Esophagus muscularis mucosa (tissue), 4 donors: ENCODE measurements around the gene ATP23. TPM values are rescaled to one million over a fixed set of nuclear protein-coding genes. Genes with fewer than 3 reads are reported as not detected.

Experiments
- DNase-seq: peaks from one replicate; pipeline ENCODE4 v3.0.0-alpha.2; 2017; ENCODE audit errors: extremely low spot score
- H3K27ac ChIP-seq, 4 donors: fragments of 200-600 bp; sonication (generic); replicated peaks in 1 of 4; 1 replicate in 3 of 4; 2 replicates in 1 of 4; pipeline ENCODE4 v1.5.1; 2016 to 2019; ENCODE audit warnings: mild to moderate bottlenecking in 1 of 4
- H3K27me3 ChIP-seq, 4 donors: fragments of 200-600 bp; sonication (generic); one replicate each; pipeline versions ENCODE4 v1.5.1 to v1.6.0; 2016 to 2019
- H3K36me3 ChIP-seq, 4 donors: fragments of 200-600 bp; sonication (generic); one replicate each; pipeline ENCODE4 v1.5.1; 2016 to 2019
- H3K4me1 ChIP-seq, 4 donors: fragments of 200-600 bp; sonication (generic); one replicate each; pipeline ENCODE4 v1.5.1; 2016 to 2019
- H3K4me3 ChIP-seq, 4 donors: fragments of 200-600 bp; sonication (generic); 1 replicate in 2 of 4; 2 replicates in 2 of 4; pipeline ENCODE4 v1.5.1; 2016 to 2019; ENCODE audit warnings: mild to moderate bottlenecking in 4 of 4, moderate library complexity in 1 of 4
- H3K9me3 ChIP-seq, 4 donors: fragments of 200-600 bp; sonication (generic); 1 replicate in 3 of 4; 2 replicates in 1 of 4; pipeline ENCODE4 v1.5.1; 2016 to 2019
- CTCF ChIP-seq, 3 experiments: fragments of 200-600 bp in 2 of 3; fragments of 450-650 bp in 1 of 3; sonication (generic) in 2 of 3; IDR thresholded peaks; one replicate each; pipeline ENCODE4 v1.5.1; 2017 to 2019; ENCODE audit warnings: antibody characterized with exemption in 3 of 3, mild to moderate bottlenecking in 2 of 3, moderate library complexity in 1 of 3
- EP300 ChIP-seq: sonication (generic); formaldehyde crosslinking; IDR thresholded peaks from one replicate; pipeline ENCODE4 v1.6.1; 2017; ENCODE audit warnings: antibody characterized with exemption
- POLR2A ChIP-seq: fragments of 450-650 bp; IDR thresholded peaks from one replicate; pipeline ENCODE4 v1.6.1; 2017; ENCODE audit warnings: antibody characterized with exemption, moderate library complexity, mild to moderate bottlenecking, low read depth
- POLR2AphosphoS5 ChIP-seq, 2 donors: sonication (generic); formaldehyde crosslinking; IDR thresholded peaks; one replicate each; pipeline ENCODE4 v1.6.1; 2017; ENCODE audit warnings: antibody characterized with exemption in 2 of 2
- WGBS: methylation state at CpG from one replicate; pipeline ENCODE4 v1.1.5; 2018; 5-methylcytosine and 5-hydroxymethylcytosine counted together
- intact Hi-C: fragments of 100-400 bp; cut with DNase I; formaldehyde crosslinking; loops from one replicate; pipeline ENCODE4 v1.15.1; 2023
- total RNA-seq, 4 donors: library from RNA; depleted of rRNA; stranded (reverse); fragments of >200 nt; gene quantifications; one replicate each; pipeline versions ENCODE4 v1.1.0 to v1.2.1, GENCODE V29; 2016

Gene ATP23
- total RNA-seq, 4 donors from 2014 or later: 10.3 to 17.9 (median 14.8) TPM

DNA sequence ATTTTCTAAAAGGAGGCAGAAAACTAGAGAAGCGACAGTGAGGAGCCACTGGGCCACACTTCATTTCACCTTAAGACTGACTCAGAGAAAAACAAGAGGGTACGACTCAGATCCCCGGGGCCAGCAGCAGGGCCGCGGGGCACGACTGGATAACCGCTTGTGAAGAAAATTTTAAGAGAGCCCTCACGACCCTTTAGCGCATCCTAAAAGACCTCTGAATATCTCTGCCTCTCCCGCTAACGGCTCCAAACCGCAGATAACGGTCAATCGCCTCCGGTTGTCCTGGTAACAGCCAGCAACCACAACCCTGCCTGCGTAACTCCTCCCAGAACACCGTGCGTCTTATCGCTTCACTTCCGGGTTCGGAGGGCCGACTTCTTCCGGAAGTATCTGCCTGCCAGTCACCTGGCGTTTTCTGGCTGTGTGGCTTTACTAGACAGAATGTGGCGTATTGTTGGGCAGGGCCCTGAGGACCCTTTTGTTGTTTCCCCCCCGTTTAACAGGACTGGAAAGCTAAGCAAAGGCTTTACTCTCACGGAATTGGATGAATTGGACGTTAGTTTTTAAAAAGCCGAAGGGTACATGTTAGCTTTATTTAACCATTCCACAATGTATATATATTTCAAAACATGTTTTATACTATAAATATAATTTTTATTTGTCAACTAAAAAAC, 5.4 kb upstream of the ATP23 start:
- TF ChIP-seq POLR2AphosphoS5 (IDR thresholded peaks at IDR 0.05): peak; percentile 81 to 95
- TF ChIP-seq POLR2A: peak; percentile 40
- no peak for TF ChIP-seq EP300
- WGBS: 5% methylated on average over 29 of the region's 29 CpGs
- H3K36me3 ChIP-seq: peaks cover 0 to 9% (median 0%) of the 10 kb centered on the region in 4 donors
- peak overlapping the region; percentile 61 to 74 (median 66) for H3K4me3 ChIP-seq
- peak; percentile 98 for DNase-seq
- H3K4me1 ChIP-seq: peaks cover 15 to 24% (median 21%) of the 10 kb centered on the region in 4 donors
- no peaks in the 10 kb centered on the region for H3K27me3 ChIP-seq
- no peaks in the 10 kb centered on the region for H3K9me3 ChIP-seq
- H3K27ac ChIP-seq: peak overlapping the region; percentile 64 to 82 (median 73)
- intact Hi-C loops: no loop called here

DNA sequence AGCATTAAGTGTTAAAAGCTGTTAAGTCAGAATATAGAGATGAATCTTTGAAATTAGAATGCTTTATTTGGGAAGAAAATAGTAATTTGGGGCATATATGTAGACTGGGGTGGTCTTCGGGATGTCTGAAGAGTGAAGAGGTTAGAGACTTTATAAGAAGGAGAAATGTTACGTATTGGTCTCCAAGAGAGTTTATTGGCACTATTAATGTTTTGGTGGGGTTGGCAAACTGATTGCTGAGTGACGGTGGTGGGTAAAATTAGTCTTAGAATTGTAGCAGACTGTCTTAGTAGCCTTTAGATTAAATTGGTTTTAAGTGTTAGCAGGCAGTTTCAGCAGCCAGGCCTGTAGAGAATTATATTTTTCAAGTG, 4.9 kb upstream of the ATP23 start:
- WGBS: 60% methylated on average over 3 of the region's 3 CpGs
- Histone ChIP-seq H3K9me3 (no peaks in the 10 kb centered on the region), H3K36me3 (peaks cover 0 to 9% (median 0%) of the 10 kb centered on the region in 4 donors), H3K4me1 (peaks cover 15 to 24% (median 21%) of the 10 kb centered on the region in 4 donors), H3K27me3 (no peaks in the 10 kb centered on the region), H3K27ac (peak overlapping the region; percentile 64 to 82 (median 73)), H3K4me3 (peak overlapping the region; percentile 61 to 74 (median 66))
- TF ChIP-seq EP300: no peak
- TF ChIP-seq POLR2A: no peak
- no peak for TF ChIP-seq POLR2AphosphoS5 (IDR thresholded peaks at IDR 0.05)
- intact Hi-C loops: no loop called here
- DNase-seq: no peak

GRCh38 chr12:57939291-57939690, 2.1 kb upstream of the ATP23 start:
- intact Hi-C loops: no loop called here
- no peak for DNase-seq
- Histone ChIP-seq H3K4me1 (peaks cover 24 to 36% (median 30%) of the 10 kb centered on the region in 4 donors), H3K9me3 (no peaks in the 10 kb centered on the region), H3K27ac (no peak overlapping the region), H3K36me3 (no peaks in the 10 kb centered on the region), H3K4me3 (no peak overlapping the region), H3K27me3 (no peaks in the 10 kb centered on the region)
- 80% methylated on average over 3 of the region's 3 CpGs for WGBS
- TF ChIP-seq POLR2A (no peak), POLR2AphosphoS5 (IDR thresholded peaks at IDR 0.05) (no peak), CTCF (IDR thresholded peaks at IDR 0.05) (no peak), EP300 (no peak)

GRCh38 chr12:57940052-57940914, 1.1 kb upstream of the ATP23 start:
- H3K9me3 ChIP-seq: no peaks in the 10 kb centered on the region
- intact Hi-C loops: no loop called here
- H3K4me3 ChIP-seq: peak overlapping the region; percentile 60 to 76 (median 70)
- H3K27ac ChIP-seq: peak overlapping the region; percentile 85 to 91 (median 88)
- TF ChIP-seq POLR2A (no peak), EP300 (no peak), CTCF (IDR thresholded peaks at IDR 0.05) (no peak), POLR2AphosphoS5 (IDR thresholded peaks at IDR 0.05) (no peak)
- 51% methylated on average over 2 of the region's 2 CpGs for WGBS
- no peaks in the 10 kb centered on the region for H3K27me3 ChIP-seq
- no peaks in the 10 kb centered on the region for H3K36me3 ChIP-seq
- no peak for DNase-seq
- peaks cover 19 to 26% (median 23%) of the 10 kb centered on the region in 4 donors for H3K4me1 ChIP-seq

GRCh38 chr12:57940915-57941164, 527 bp upstream of the ATP23 start:
- WGBS: 11% methylated on average over 4 of the region's 4 CpGs
- Histone ChIP-seq H3K4me1 (peaks cover 16 to 25% (median 20%) of the 10 kb centered on the region in 4 donors), H3K9me3 (no peaks in the 10 kb centered on the region), H3K4me3 (peak overlapping the region; percentile 60 to 76 (median 70)), H3K36me3 (no peaks in the 10 kb centered on the region), H3K27ac (peak overlapping the region; percentile 85 to 91 (median 88)), H3K27me3 (no peaks in the 10 kb centered on the region)
- no peak for DNase-seq
- TF ChIP-seq POLR2A: no peak
- TF ChIP-seq POLR2AphosphoS5 (IDR thresholded peaks at IDR 0.05): no peak
- TF ChIP-seq EP300: no peak
- no peak for TF ChIP-seq CTCF (IDR thresholded peaks at IDR 0.05)
- intact Hi-C loops: no loop called here
